H1 (cell line): ENCODE results near the gene MYH7B. TPM values are rescaled to one million over a fixed set of nuclear protein-coding genes. Genes with fewer than 3 reads are reported as not detected.
A peak's percentile ranks its signal among the peaks of the same experiment; 100 is the strongest.

Source experiments
- CTCF ChIA-PET: fragments of 300-600 bp; sonication (Branson Sonifier 250); formaldehyde crosslinking; loops from one replicate; lab custom pipeline; 2021; ENCODE audit not compliant: partially characterized antibody; lab: Charles Lee
- POLR2A ChIA-PET: fragments of 300-600 bp; sonication (Branson Sonifier 250); formaldehyde crosslinking; loops from one replicate; lab custom pipeline; 2021; ENCODE audit warnings: inconsistent platforms; ENCODE audit not compliant: partially characterized antibody; lab: Charles Lee
- DNase-seq, 2 experiments: peaks; one replicate each; pipeline versions ENCODE4 v3.0.0 to v3.0.0-alpha.2; 2010 to 2022; ENCODE audit warnings: low spot score in 2 of 2, low read depth in 1 of 2, mixed read lengths in 1 of 2
- FAIRE-seq: peaks from 2 replicates; lab custom pipeline; 2011; peaks lifted over from hg19 to GRCh38; lab: Jason Lieb, UNC
- H2AFZ ChIP-seq: 2 replicates; pipeline ENCODE4 v1.8.1; 2012; ENCODE audit warnings: low read length, inconsistent platforms
- H2AK5ac ChIP-seq: 2 replicates; pipeline ENCODE4 v1.6.1; 2013; ENCODE audit warnings: low read depth, low read length
- H2BK120ac ChIP-seq: replicated peaks from 2 replicates; pipeline ENCODE3; 2013; ENCODE audit warnings: low read depth, low read length, inconsistent platforms
- H2BK12ac ChIP-seq: 2 replicates; pipeline ENCODE4 v1.6.1; 2013; ENCODE audit warnings: low read depth, low read length
- H2BK15ac ChIP-seq: 2 replicates; pipeline ENCODE4 v1.6.1; 2013; ENCODE audit warnings: low read length
- H2BK20ac ChIP-seq: 2 replicates; pipeline ENCODE4 v1.6.1; 2013; ENCODE audit warnings: low read length
- H2BK5ac ChIP-seq: 2 replicates; pipeline ENCODE4 v1.6.1; 2013; ENCODE audit warnings: low read depth, low read length
- H3K14ac ChIP-seq: 2 replicates; pipeline ENCODE4 v1.6.1; 2013; ENCODE audit warnings: inconsistent platforms; ENCODE audit not compliant: insufficient read length
- H3K18ac ChIP-seq: 2 replicates; pipeline ENCODE4 v1.6.1; 2013; ENCODE audit warnings: low read length; ENCODE audit errors: extremely low read depth
- H3K23ac ChIP-seq: 2 replicates; pipeline ENCODE4 v1.6.1; 2013; ENCODE audit warnings: inconsistent platforms; ENCODE audit not compliant: insufficient read length
- H3K23me2 ChIP-seq: 2 replicates; pipeline ENCODE4 v1.6.1; 2013; ENCODE audit warnings: low read depth, low read length
- H3K27ac ChIP-seq: 2 replicates; pipeline ENCODE4 v1.6.1; 2011; ENCODE audit warnings: low read depth, low read length, inconsistent platforms
- H3K27me3 ChIP-seq, 4 experiments: replicated peaks in 1 of 4; 1 replicate in 1 of 4; 2 replicates in 3 of 4; pipeline versions ENCODE4 v1.6.1 to v1.8.1; 2011 to 2013; ENCODE audit warnings: low read length in 3 of 4, mild to moderate bottlenecking in 3 of 4, inconsistent platforms in 2 of 4, mixed read lengths in 2 of 4, moderate library complexity in 1 of 4; ENCODE audit not compliant: control insufficient read depth in 3 of 4, insufficient read depth in 3 of 4; ENCODE audit errors: extremely low read depth in 1 of 4
- H3K36me3 ChIP-seq, 4 experiments: 2 replicates each; pipeline versions ENCODE4 v1.6.1 to v1.8.1; 2011 to 2013; ENCODE audit warnings: mild to moderate bottlenecking in 4 of 4, low read length in 3 of 4, moderate library complexity in 2 of 4, control low read depth in 1 of 4, inconsistent platforms in 1 of 4; ENCODE audit not compliant: insufficient read depth in 4 of 4, control insufficient read depth in 2 of 4
- H3K4ac ChIP-seq: replicated peaks from 2 replicates; pipeline ENCODE3; 2013; ENCODE audit warnings: low read length, low read depth, mixed read lengths, inconsistent platforms; ENCODE audit not compliant: insufficient read length
- H3K4me1 ChIP-seq, 4 experiments: replicated peaks in 1 of 4; 1 replicate in 1 of 4; 2 replicates in 3 of 4; pipeline versions ENCODE4 v1.6.1 to v1.8.1; 2011 to 2013; ENCODE audit warnings: low read length in 3 of 4, inconsistent platforms in 2 of 4, mixed read lengths in 1 of 4; ENCODE audit not compliant: insufficient read depth in 4 of 4, control insufficient read depth in 3 of 4
- H3K4me2 ChIP-seq, 2 experiments: 2 replicates each; pipeline versions ENCODE4 v1.6.1 to v1.8.1; 2011 to 2013; ENCODE audit warnings: low read depth in 2 of 2, low read length in 2 of 2, control low read depth in 1 of 2, inconsistent platforms in 1 of 2, mild to moderate bottlenecking in 1 of 2; ENCODE audit not compliant: insufficient read depth in 1 of 2
- H3K4me3 ChIP-seq, 4 experiments: fragments of 200-600, 300-600 bp in 1 of 4; sonication (generic), shearing (Covaris generic), sonication (Bioruptor Twin) in 1 of 4; 2 replicates each; pipeline versions ENCODE4 v1.5.1 to v1.8.1; 2011 to 2016; ENCODE audit warnings: low read length in 4 of 4, low read depth in 3 of 4, control low read depth in 2 of 4, inconsistent platforms in 2 of 4, mild to moderate bottlenecking in 2 of 4, mixed read lengths in 1 of 4, moderate library complexity in 1 of 4; ENCODE audit not compliant: insufficient read depth in 2 of 4; ENCODE audit errors: extremely low read depth in 1 of 4
- H3K56ac ChIP-seq: replicated peaks from 2 replicates; pipeline ENCODE3; 2013; ENCODE audit warnings: low read depth, mild to moderate bottlenecking, mixed read lengths, low read length, inconsistent platforms; ENCODE audit not compliant: insufficient read length
- H3K79me1 ChIP-seq: 2 replicates; pipeline ENCODE4 v1.6.1; 2013; ENCODE audit warnings: low read depth, low read length, control low read depth
- H3K79me2 ChIP-seq, 2 experiments: 2 replicates each; pipeline versions ENCODE4 v1.6.1 to v1.8.1; 2012 to 2013; ENCODE audit warnings: low read length in 2 of 2, mild to moderate bottlenecking in 2 of 2, inconsistent platforms in 1 of 2; ENCODE audit not compliant: insufficient read depth in 2 of 2, control insufficient read depth in 1 of 2
- H3K9ac ChIP-seq, 4 experiments: replicated peaks in 1 of 4; 1 replicate in 1 of 4; 2 replicates in 3 of 4; pipeline versions ENCODE4 v1.6.1 to v1.8.1; 2011 to 2013; ENCODE audit warnings: low read depth in 3 of 4, low read length in 3 of 4, control low read depth in 2 of 4, mild to moderate bottlenecking in 2 of 4, moderate library complexity in 2 of 4, inconsistent platforms in 1 of 4; ENCODE audit errors: extremely low read depth in 1 of 4
- H3K9me3 ChIP-seq, 2 experiments: 2 replicates each; pipeline versions ENCODE4 v1.6.1 to v1.8.1; 2012 to 2013; ENCODE audit warnings: mild to moderate bottlenecking in 2 of 2, moderate library complexity in 2 of 2, control low read depth in 1 of 2, inconsistent platforms in 1 of 2, low read depth in 1 of 2, low read length in 1 of 2, mixed read lengths in 1 of 2; ENCODE audit not compliant: insufficient read depth in 2 of 2
- H4K20me1 ChIP-seq, 2 experiments: replicated peaks in 1 of 2; 2 replicates each; pipeline versions ENCODE3 to v1.8.1; 2011 to 2013; ENCODE audit warnings: inconsistent platforms in 2 of 2, low read length in 2 of 2, mild to moderate bottlenecking in 1 of 2; ENCODE audit not compliant: insufficient read depth in 2 of 2, control insufficient read depth in 1 of 2
- H4K5ac ChIP-seq: 2 replicates; pipeline ENCODE4 v1.6.1; 2013; ENCODE audit warnings: low read length, low read depth, mixed read lengths, inconsistent platforms; ENCODE audit not compliant: insufficient read length
- H4K8ac ChIP-seq: 2 replicates; pipeline ENCODE4 v1.8.0; 2013; ENCODE audit warnings: mild to moderate bottlenecking, moderate library complexity, low read length, inconsistent platforms; ENCODE audit not compliant: insufficient read depth; ENCODE audit errors: extremely low read depth
- H4K91ac ChIP-seq: replicated peaks from 2 replicates; pipeline ENCODE3; 2013; ENCODE audit warnings: low read length, mixed read lengths, inconsistent platforms; ENCODE audit not compliant: insufficient read length
- BACH1 ChIP-seq: IDR thresholded peaks from 2 replicates; pipeline ENCODE4 v1.6.1; 2012; ENCODE audit warnings: low read length, improper control_type of control experiment
- CBX5 ChIP-seq: fragments of 300-800, 300-1000 bp; sonication (generic); IDR thresholded peaks from 2 replicates; pipeline ENCODE4 v1.7.1; 2016; ENCODE audit warnings: antibody characterized with exemption, low read length, low read depth
- WGBS, 2 experiments: shearing (Covaris generic) in 1 of 2; methylation state at CpG; one replicate each; pipeline versions ENCODE4 v1.1.6 to v1.1.7; 2013 to 2015; ENCODE audit warnings: low lambda C conversion rate in 2 of 2, mixed read lengths in 2 of 2, inconsistent platforms in 1 of 2, low coverage in 1 of 2, missing lambda C conversion rate in 1 of 2; ENCODE audit not compliant: insufficient replicate concordance in 2 of 2, insufficient coverage in 1 of 2, insufficient read length in 1 of 2; ENCODE audit errors: extremely low coverage in 1 of 2, missing lambda C conversion rate in 1 of 2; 5-methylcytosine and 5-hydroxymethylcytosine counted together
- polyA plus RNA-seq, 7 experiments: library from polyadenylated mRNA; depleted of rRNA in 3 of 7; stranded (reverse) in 5 of 7; unstranded in 2 of 7; fragments of >200 nt in 5 of 7; fragments of 200-250 nt in 2 of 7; gene quantifications; 1 replicate in 5 of 7; 2 replicates in 1 of 7; 4 replicates in 1 of 7; pipeline versions ENCODE4 v1.2.1 to v1.2.3, GENCODE V29; 2011 to 2013; ENCODE audit warnings: missing spikeins in 2 of 7, mixed read lengths in 2 of 7
- total RNA-seq: library from RNA; stranded (reverse); fragmentation: NEBNext Ultra II Directional; extraction: Animal tissue kit (Norgen Biotek cat#: 25700); gene quantifications from 2 replicates; pipeline ENCODE4 v1.2.1, GENCODE V29; 2021

The MYH7B gene
- total and polyA plus RNA-seq, 2 of the 8 experiments (the other 6 are each of a cell fraction or from before 2014, with no cell fraction given), result 0.15 to 0.30 TPM

- Histone ChIP-seq H3K4me1 (peaks cover 0 to 33% (median 23%) of the 10 kb centered on the region in 4 experiments; a peak in 6 of 7 replicates), H2AFZ (no peak overlapping the region), H2BK15ac (peak overlapping the region; percentile 88; the same call in 1 of the 2 replicates), H4K5ac (no peak overlapping the region), H2AK5ac (peak overlapping the region; percentile 82), H4K91ac (no peak overlapping the region), H3K9me3 (no peaks in the 10 kb centered on the region), H4K20me1 (peaks cover 0 to 3% of the 10 kb centered on the region in 2 experiments), H3K9ac (no peak overlapping the region), H3K27ac (no peak overlapping the region), H3K4ac (no peak overlapping the region), H3K18ac (peak overlapping the region; percentile 78; the same call in 1 of the 2 replicates), H3K36me3 (no peaks in the 10 kb centered on the region), H2BK20ac (0 out of 2 replicates have a peak overlapping the region, but pooled peaks have one; percentile 61), H3K79me1 (no peaks in the 10 kb centered on the region), H4K8ac (no peak overlapping the region; the same call in 1 of the 2 replicates), H3K79me2 (no peaks in the 10 kb centered on the region), H2BK5ac (peak overlapping the region; percentile 83; the same call in 1 of the 2 replicates), H3K4me2 (no peak overlapping the region), H3K4me3 (no peak overlapping the region), H3K14ac (no peak overlapping the region), H3K23me2 (peaks cover 4% of the 10 kb centered on the region; the same call in 1 of the 2 replicates), H2BK120ac (no peak overlapping the region), H3K27me3 (peaks cover 0 to 16% (median 9%) of the 10 kb centered on the region in 4 experiments; a peak in 3 of 7 replicates), H3K56ac (no peak overlapping the region), H2BK12ac (peak overlapping the region; percentile 96; the same call in 1 of the 2 replicates), H3K23ac (no peak overlapping the region)
- FAIRE-seq (no peak), DNase-seq (no peak)
- ChIA-PET POLR2A (interaction anchor here (0.7 to 1.8 kb wide), 4 partner anchors 8 to 30 kb away, joined by 3 to 7 read pairs (median 4); partner anchors contain the start of genes GSS and MYH7B), CTCF (interaction anchor here (0.6 to 3.5 kb wide), 7 partner anchors 9 to 526 kb away, joined by 3 to 16 read pairs (median 3); no protein-coding TSS in a partner anchor)
- WGBS, 2 experiments, result 90% methylated on average over 24 of the region's 25 CpGs; no CpG with 5 or more reads in 1 of the 2 experiments
- TF ChIP-seq BACH1 (no peak), CBX5 (no peak)
Measured at GRCh38 chr20:34985461-34986310, 30.0 kb downstream of the MYH7B start.
